ENCODE data around the gene MOV10L1.
"Not testable (repeated sequence)": the region's sequence is repeated elsewhere in the genome, so short reads cannot be mapped to it uniquely, and the experiment has no call there.

Gene MOV10L1

DNA sequence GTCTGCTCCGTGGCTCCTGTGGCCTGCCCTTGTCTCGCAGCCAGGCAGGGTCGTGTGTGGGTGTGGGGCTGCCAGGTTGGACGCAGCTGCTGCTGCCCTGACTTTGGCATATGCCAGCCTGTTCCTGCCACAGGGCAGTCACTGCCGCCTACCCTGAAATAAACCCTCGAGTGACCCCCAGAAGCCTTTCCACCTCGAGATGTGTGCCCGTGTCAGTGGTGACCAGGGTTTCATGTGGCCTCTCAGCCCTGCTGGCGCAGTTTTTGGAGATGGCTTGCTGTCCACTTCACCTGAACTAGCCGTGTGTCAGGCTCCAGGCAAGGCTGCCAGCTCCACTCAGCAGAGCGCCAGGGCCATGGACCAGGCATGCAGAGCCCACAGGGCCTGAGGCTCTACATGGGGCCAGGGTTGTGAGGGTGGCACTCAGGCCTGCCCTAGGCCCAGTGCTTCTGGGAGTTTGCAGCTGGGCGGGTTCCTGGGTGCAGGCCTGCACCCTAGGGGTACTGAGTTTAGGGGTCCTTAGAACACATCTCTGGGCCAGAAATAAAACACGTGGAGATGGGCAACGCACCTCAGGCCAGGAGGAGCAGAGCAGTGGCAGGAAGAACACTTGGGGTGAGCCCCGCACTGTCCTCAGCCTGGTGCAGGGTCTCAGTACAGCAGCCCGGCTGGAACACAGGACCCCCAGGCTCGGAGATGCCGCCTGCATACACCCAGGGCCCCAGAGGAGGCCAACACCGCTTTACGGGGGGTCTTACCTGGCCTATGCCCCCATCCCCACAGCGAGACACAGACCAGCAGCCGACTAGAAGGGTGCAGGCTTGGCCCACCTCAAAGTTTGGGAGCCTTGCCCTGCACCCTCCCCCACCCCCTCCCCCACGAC is 71.9 kb downstream of the MOV10L1 start:
- no peak for DNase-seq

DNA sequence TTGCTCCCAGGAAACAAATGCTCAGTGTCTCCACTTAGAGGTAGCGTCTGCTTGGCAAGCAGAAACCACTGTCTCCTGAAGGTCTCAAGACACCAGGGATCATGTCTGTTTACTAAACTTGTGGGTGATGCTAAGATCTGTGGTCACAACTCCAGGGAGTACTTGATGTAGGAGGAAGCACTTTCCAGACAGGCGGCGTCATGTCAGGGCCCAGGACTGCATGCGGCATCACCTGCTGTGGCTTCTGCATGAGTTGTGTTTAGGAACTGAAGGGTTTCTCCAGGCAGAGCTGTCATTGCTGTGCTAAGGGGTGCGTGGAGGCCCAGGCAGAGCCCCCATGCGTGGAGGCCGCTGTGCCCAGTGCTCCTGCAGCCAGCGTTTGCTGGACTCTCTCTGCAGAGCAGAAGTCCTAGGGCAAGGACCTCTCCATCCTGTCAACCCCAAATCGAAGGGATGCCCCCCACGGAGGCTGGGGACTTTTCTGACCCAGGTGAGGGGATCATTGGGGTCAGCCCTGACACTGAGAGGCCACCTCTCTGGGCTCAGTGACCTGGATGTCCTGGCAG is 72.7 kb downstream of the MOV10L1 start:
- DNase-seq: no peak

DNA sequence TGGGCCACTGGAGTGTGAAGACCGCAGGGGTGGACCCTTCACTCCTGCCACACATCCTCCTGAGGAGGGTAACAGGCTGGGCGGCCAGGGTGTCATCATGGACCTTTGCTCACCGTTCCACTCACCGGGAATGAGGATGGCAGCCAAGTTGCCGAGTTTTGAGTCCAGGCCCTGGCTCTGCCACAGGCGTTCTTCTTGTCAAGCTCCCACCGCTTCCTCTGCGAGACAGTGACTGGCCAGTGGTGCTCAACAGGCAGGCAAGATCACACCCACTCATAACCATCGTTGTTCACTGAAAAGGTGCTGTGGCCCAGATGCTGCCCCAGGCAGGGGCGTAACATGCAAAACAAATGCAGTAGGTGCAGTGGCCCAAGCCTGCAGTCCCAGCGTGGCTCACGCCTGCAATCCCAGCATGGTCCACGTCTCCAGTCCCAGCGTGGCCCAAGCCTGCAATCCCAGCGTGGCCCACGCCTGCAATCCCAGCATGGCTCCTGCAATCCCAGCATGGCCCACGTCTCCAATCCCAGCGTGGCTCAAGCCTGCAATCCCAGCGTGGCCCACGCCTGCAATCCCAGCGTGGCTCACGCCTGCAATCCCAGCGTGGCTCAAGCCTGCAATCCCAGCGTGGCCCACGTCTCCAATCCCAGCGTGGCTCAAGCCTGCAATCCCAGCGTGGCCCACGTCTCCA is 75.8 kb downstream of the MOV10L1 start:
- DNase-seq: no peak

DNA sequence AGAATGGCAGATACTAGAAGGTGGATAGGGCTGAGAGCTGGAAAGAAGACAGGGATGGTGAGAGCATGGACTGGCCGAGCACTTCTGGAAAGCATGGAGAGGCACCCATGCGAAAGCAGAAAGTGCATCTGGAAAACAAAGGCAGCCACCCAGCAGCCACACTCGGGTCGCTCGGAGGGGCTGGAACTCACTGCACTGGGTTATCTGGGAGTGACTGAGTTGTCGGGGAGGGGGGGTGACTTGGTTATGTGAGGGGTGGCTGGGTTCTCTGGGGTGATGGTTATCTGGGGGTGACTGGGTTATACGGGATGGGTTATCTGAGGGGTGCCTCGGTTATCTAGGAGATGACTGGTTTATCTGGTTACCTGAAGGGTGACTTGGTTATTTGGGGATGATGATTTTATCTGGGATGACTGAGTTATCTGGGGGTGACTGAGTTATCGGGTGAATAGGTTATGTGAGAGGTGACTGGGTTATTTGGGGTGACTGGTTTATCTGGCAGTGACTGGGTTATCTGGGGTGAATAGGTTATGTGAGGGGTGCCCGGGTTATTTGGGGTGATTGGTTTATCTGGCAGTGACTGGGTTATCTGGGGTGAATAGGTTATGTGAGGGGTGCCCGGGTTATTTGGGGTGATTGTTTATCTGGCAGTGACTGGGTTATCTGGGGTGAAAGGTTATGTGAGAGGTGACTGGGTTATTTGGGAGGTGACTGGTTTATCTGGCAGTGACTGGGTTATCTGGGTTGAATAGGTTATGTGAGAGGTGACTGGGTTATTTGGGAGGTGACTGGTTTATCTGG is 78.1 kb downstream of the MOV10L1 start:
- DNase-seq: no peak

GRCh38 chr22:50168490-50169180 is 78.8 kb downstream of the MOV10L1 start:
- DNase-seq: not testable (repeated sequence)

GRCh38 chr22:50169181-50169759 is 79.5 kb downstream of the MOV10L1 start:
- DNase-seq: no peak

- peak; percentile 31 to 33 for DNase-seq
Measured at GRCh38 chr22:50169774-50170341, 80.1 kb downstream of the MOV10L1 start.

DNA sequence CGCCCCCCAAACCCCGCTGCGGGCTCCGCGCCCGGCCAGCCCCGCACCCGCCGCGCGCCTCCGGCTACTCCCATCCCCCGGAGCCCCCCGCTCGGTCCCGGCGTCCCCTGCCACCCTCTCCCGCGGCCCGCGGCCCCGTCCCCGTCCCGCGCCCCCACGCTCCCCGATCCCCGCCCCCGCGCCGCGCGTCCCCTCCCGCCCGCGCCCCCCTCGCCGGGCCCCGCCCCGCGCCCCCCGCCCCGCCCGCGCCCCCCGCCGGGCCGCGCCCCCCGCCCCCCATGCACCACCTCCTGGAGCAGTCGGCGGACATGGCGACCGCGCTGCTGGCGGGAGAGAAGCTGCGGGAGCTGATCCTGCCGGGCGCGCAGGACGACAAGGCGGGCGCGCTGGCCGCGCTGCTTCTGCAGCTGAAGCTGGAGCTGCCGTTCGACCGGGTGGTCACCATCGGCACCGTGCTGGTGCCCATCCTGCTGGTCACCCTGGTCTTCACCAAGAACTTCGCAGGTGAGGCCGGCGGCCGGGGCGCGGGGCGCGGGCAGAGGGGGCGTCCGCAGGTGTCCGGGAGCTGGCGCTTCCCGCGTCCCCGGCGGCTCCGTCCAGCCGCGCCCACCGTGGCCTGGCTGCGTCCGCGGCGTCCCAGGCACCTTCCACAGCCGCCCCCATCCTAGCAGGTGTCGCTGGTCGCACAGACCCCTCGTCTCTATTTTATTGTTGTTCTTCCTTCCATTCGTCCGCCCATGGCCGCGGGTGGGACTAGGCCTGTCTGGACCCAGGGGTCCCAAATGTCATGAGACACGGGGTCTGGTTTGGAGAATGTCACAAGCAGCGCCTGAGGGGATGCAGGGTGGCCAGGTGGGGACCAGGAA is 80.9 kb downstream of the MOV10L1 start, which contains the start of gene PANX2:
PANX2 (plus strand) TSS at position 279 of the 866 bp plus-strand sequence; CDS start at position 279, 0 bp downstream.
- DNase-seq: peak in 1 of 2 donors; percentile 13

DNA sequence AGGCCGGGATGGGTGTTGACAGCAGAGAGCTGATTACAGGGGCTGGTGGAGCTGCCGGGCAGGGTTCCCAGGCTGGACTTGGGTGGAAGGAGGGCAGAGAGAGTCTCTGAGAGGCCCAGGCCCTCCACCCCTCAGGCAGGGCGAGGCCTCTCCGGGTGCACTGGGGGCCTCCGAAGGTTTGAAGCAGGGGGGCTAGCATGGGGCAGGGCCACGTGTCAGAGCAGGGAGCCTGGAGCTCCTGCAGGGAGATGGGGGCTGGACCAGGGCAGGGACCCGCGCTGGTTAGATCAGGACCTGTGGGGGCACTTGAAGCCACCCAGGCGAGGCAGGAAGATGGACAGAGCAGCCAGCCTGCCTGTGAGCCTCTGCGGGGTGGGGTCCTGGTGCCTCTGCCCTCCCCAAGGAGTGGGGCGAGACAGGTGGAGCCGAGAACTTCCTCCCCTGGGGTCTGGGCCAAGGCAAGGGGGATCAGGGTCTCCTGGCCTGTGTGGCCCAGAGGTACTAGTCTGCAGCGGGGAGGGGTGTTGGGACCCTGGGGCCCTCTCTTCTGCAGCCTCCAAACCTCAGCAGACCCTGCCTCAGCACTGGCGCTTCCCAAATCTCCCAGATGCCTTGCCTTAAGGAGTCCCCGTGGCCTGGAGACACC is 81.6 kb downstream of the MOV10L1 start:
- no peak for DNase-seq

DNA sequence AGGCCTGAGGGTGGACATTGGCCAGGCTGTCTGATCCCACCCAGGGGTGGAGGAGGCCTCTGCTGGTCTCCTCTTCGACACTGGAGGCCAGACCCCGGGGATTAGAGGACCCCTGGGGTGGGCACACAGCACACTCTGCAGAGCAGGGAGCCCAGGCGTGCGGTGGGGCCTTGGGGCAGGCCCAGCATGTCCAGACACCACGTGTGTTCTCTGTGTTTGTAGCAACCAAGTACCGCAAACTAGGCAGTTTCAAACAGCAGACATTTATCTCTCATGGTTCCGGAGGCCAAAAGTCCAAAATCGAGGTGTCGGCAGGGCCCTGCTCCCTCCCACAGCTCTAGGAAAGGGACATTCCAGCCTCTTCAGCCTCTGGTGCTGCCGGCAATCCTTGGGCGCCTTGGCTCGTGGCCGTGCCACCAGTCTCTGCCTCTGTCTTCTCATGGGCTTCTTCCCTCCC is 82.2 kb downstream of the MOV10L1 start:
- no peak for DNase-seq

- peak; percentile 60 to 76 for DNase-seq
Measured at GRCh38 chr22:50173311-50173982, 83.6 kb downstream of the MOV10L1 start.

DNA sequence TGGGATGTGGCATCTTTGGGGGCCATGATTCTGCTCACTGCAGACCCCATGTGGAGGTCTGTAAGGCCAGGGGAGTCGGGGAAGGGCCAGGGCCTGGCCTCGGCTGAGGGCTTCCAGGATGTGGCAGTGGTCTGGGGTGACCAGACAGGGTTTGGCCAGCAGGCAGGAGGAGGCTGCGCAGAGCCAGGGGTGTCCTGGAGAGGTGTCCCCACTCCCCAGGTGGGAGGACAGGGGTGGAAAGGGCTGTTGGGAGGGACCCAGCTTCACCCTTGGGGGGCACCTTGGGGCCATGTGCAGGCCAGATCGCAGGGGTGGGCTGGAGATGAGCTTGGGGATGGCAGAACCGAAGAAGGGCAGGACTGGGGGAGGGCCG is 84.2 kb downstream of the MOV10L1 start:
- no peak for DNase-seq

DNA sequence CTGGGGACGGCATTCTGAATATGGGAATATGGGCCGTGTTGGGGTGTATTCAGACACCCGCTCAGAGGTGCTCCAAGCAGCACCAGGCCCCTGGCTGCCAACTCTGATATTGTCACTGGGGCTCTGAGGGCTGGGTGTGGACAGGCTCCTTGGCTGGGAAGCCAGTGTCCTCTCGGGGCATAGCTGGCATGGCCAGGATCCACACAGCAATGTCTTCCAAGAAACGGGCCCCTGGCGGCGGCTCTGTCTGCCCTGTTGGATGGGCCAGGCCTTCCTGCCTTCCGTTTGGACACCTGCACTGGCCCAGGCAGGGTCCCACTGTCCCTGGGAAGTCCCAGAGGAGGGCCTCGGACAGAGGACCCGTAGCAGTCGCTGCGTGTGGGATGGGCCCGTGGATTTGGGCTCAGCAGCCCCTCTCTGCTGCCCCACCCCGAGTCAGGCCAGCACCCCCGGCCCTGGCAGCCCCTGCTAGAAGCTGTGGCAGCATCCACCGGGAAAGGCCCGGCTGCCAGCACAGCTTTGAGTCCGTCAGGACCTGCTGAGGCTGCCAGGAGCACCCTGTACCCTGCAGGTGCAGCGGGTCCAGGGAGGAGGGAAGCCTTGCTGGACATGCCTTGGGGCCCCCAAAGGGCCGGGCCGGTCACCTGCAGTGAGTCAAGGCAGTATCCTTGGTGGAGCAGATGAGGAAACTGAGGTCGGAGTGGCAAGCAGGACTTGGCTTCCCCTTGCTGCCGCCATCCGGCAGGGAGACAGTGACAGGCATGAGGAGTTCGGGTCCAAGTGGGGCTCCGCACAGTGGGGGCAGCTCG is 84.8 kb downstream of the MOV10L1 start:
- DNase-seq: no peak

GRCh38 chr22:50175191-50175461 is 85.3 kb downstream of the MOV10L1 start:
- DNase-seq: no peak

GRCh38 chr22:50175921-50176849 is 86.4 kb downstream of the MOV10L1 start:
- DNase-seq: no peak

DNA sequence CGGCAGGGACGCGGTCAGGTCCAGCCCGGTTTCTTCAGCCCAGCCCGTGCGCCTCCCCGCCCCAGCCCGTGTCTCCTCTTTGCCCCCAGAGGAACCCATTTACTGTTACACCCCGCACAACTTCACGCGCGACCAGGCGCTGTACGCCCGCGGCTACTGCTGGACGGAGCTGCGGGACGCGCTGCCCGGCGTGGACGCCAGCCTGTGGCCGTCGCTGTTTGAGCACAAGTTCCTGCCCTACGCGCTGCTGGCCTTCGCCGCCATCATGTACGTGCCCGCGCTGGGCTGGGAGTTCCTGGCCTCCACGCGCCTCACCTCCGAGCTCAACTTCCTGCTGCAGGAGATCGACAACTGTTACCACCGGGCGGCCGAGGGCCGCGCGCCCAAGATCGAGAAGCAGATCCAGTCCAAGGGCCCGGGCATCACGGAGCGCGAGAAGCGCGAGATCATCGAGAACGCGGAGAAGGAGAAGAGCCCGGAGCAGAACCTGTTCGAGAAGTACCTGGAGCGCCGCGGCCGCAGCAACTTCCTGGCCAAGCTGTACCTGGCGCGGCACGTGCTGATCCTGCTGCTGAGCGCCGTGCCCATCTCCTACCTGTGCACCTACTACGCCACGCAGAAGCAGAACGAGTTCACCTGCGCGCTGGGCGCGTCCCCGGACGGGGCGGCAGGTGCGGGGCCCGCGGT is 87.2 kb downstream of the MOV10L1 start:
- no peak for DNase-seq

All from inflammatory macrophage (primary cell).